ENCODE results near the gene SULF2. TPM values are rescaled to one million over a fixed set of nuclear protein-coding genes. Genes with fewer than 3 reads are reported as not detected.

The SULF2 gene
- total and polyA plus RNA-seq, 2 of the 13 experiments (the other 11 are each of a cell fraction or from before 2014, with no cell fraction given), result 7.2 to 50.9 TPM

- TF ChIP-seq ZBTB4 (CRISPR knock-in tag; IDR thresholded peaks at IDR 0.05; ENCODE audit: borderline replicate concordance), result no peak; the same call in 1 of the 2 replicates
- TF ChIP-seq NCOA2 (CRISPR knock-in tag; IDR thresholded peaks at IDR 0.05), result peak; percentile 57
- TF ChIP-seq POLR2AphosphoS5 (IDR thresholded peaks at IDR 0.05; ENCODE audit: low read depth, low read length), result no peak
- TF ChIP-seq CHCHD3 (CRISPR knock-in tag; IDR thresholded peaks at IDR 0.05), result no peak
- TF ChIP-seq GFI1 (CRISPR knock-in tag; IDR thresholded peaks at IDR 0.05; ENCODE audit: borderline replicate concordance), result no peak; the same call in 1 of the 2 replicates
- no peak for TF ChIP-seq ZNF775 (CRISPR knock-in tag; IDR thresholded peaks at IDR 0.05; ENCODE audit: borderline replicate concordance)
- TF ChIP-seq ZNF333 (CRISPR knock-in tag; IDR thresholded peaks at IDR 0.05; ENCODE audit: borderline replicate concordance), result no peak
- peak; percentile 62; the same call in 1 of the 2 replicates for TF ChIP-seq ZNF121 (CRISPR knock-in tag; IDR thresholded peaks at IDR 0.05)
- TF ChIP-seq TBX2 (CRISPR knock-in tag; IDR thresholded peaks at IDR 0.05; ENCODE audit: borderline replicate concordance), result 0 out of 2 replicates have a peak, but pooled peaks have one; percentile 40
- 0 out of 2 replicates have a peak, but pooled peaks have one; percentile 35 for TF ChIP-seq ISX (CRISPR knock-in tag; conservative IDR thresholded peaks at IDR 0.05)
- TF ChIP-seq WIZ (CRISPR knock-in tag; IDR thresholded peaks at IDR 0.05), result no peak
- TF ChIP-seq RNF2 (conservative IDR thresholded peaks at IDR 0.05; ENCODE audit: low read depth), result peak; percentile 70; the same call in 1 of the 2 replicates
- peak; percentile 40; the same call in 1 of the 2 replicates for TF ChIP-seq POGZ (CRISPR knock-in tag; IDR thresholded peaks at IDR 0.05)
- TF ChIP-seq RXRB (CRISPR knock-in tag; IDR thresholded peaks at IDR 0.05; ENCODE audit: borderline replicate concordance), result peak; percentile 75; the same call in 1 of the 2 replicates
- TF ChIP-seq FOXJ3 (CRISPR knock-in tag; IDR thresholded peaks at IDR 0.05; ENCODE audit: borderline replicate concordance), result peak; percentile 61; the same call in 1 of the 2 replicates
- TF ChIP-seq NCOA5 (CRISPR knock-in tag; IDR thresholded peaks at IDR 0.05), result no peak
- TF ChIP-seq, protein P1, sequence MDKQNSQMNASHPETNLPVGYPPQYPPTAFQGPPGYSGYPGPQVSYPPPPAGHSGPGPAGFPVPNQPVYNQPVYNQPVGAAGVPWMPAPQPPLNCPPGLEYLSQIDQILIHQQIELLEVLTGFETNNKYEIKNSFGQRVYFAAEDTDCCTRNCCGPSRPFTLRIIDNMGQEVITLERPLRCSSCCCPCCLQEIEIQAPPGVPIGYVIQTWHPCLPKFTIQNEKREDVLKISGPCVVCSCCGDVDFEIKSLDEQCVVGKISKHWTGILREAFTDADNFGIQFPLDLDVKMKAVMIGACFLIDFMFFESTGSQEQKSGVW (CRISPR knock-in tag; IDR thresholded peaks at IDR 0.05; ENCODE audit: borderline replicate concordance), result no peak
- TF ChIP-seq MLX (CRISPR knock-in tag; IDR thresholded peaks at IDR 0.05), result peak; percentile 98
- peak; percentile 48; the same call in 1 of the 2 replicates for TF ChIP-seq ZNF546 (CRISPR knock-in tag; conservative IDR thresholded peaks at IDR 0.05)
- no peak for TF ChIP-seq ZBTB3 (CRISPR knock-in tag; IDR thresholded peaks at IDR 0.05; ENCODE audit: borderline replicate concordance, low read depth)
Observed at GRCh38 chr20:47725248-47725973, 59.9 kb downstream of the SULF2 start (continued).

All from HepG2 (cell line).